ENCODE data around the gene SCEL.

GRCh38 chr13:77516342-77516789 lies 19.1 kb upstream of the SCEL start:
- TF ChIP-seq CTCF (IDR thresholded peaks at IDR 0.05) (no peak), POLR2A (IDR thresholded peaks at IDR 0.05; ENCODE audit: low read depth) (no peak), POLR2AphosphoS5 (IDR thresholded peaks at IDR 0.05) (no peak)

Measured in esophagus muscularis mucosa (tissue), 3 donors.